Trophoblast cell (in vitro differentiated cells and primary cell): ENCODE results near the gene KCNIP4.
A peak's percentile ranks its signal among the peaks of the same experiment; 100 is the strongest.

ENCODE experiments used
- DNase-seq, 2 donors: peaks; one replicate each; pipeline ENCODE4 v3.0.0-alpha.2; 2016
- H2AFZ ChIP-seq: 2 replicates; pipeline ENCODE4 v1.6.1; 2013; ENCODE audit warnings: low read length, moderate library complexity, mild to moderate bottlenecking; ENCODE audit not compliant: insufficient read depth, poor library complexity
- H2AK5ac ChIP-seq: 2 replicates; pipeline ENCODE4 v1.6.1; 2013; ENCODE audit warnings: mild to moderate bottlenecking, low read length
- H2BK120ac ChIP-seq: 2 replicates; pipeline ENCODE4 v1.6.1; 2013; ENCODE audit warnings: low read length, mild to moderate bottlenecking, moderate library complexity; ENCODE audit not compliant: insufficient read depth, poor library complexity
- H2BK12ac ChIP-seq: 2 replicates; pipeline ENCODE4 v1.6.1; 2013; ENCODE audit warnings: mild to moderate bottlenecking, low read length, moderate library complexity
- H2BK5ac ChIP-seq: 2 replicates; pipeline ENCODE4 v1.6.1; 2013; ENCODE audit warnings: low read length, low read depth, moderate library complexity, mild to moderate bottlenecking; ENCODE audit not compliant: poor library complexity
- H3K14ac ChIP-seq: 2 replicates; pipeline ENCODE4 v1.6.1; 2013; ENCODE audit warnings: mild to moderate bottlenecking, low read length
- H3K18ac ChIP-seq: 2 replicates; pipeline ENCODE4 v1.6.1; 2013; ENCODE audit warnings: mild to moderate bottlenecking, low read length
- H3K23ac ChIP-seq: 2 replicates; pipeline ENCODE4 v1.6.1; 2013; ENCODE audit warnings: low read length
- H3K27ac ChIP-seq: 2 replicates; pipeline ENCODE4 v1.5.1; 2013; ENCODE audit warnings: low read depth, mild to moderate bottlenecking, inconsistent platforms, low read length, moderate library complexity
- H3K27me3 ChIP-seq: 2 replicates; pipeline ENCODE4 v1.6.1; 2013; ENCODE audit warnings: inconsistent platforms, mild to moderate bottlenecking, low read length, moderate library complexity; ENCODE audit not compliant: insufficient read depth
- H3K36me3 ChIP-seq, 2 experiments: 1 replicate in 1 of 2; 2 replicates in 1 of 2; pipeline ENCODE4 v1.6.1; 2013; ENCODE audit warnings: low read length in 2 of 2, mild to moderate bottlenecking in 2 of 2, moderate library complexity in 1 of 2; ENCODE audit not compliant: insufficient read depth in 2 of 2, control insufficient read depth in 1 of 2
- H3K4ac ChIP-seq: 2 replicates; pipeline ENCODE4 v1.6.1; 2013; ENCODE audit warnings: low read depth, mild to moderate bottlenecking, low read length, moderate library complexity
- H3K4me1 ChIP-seq, 2 experiments: 1 replicate in 1 of 2; 2 replicates in 1 of 2; pipeline ENCODE4 v1.6.1; 2013; ENCODE audit warnings: low read length in 2 of 2, mild to moderate bottlenecking in 2 of 2, moderate library complexity in 1 of 2; ENCODE audit not compliant: insufficient read depth in 2 of 2, control insufficient read depth in 1 of 2
- H3K4me2 ChIP-seq: 2 replicates; pipeline ENCODE4 v1.6.1; 2013; ENCODE audit warnings: inconsistent platforms, mild to moderate bottlenecking, low read length, moderate library complexity
- H3K4me3 ChIP-seq: 2 replicates; pipeline ENCODE4 v1.5.1; 2013; ENCODE audit warnings: mild to moderate bottlenecking, low read depth, low read length, inconsistent platforms
- H3K79me1 ChIP-seq: one replicate; pipeline ENCODE4 v1.6.1; 2013; ENCODE audit warnings: low read length
- H3K79me2 ChIP-seq: 2 replicates; pipeline ENCODE4 v1.6.1; 2013; ENCODE audit warnings: low read length, mild to moderate bottlenecking; ENCODE audit not compliant: control insufficient read depth, insufficient read depth, poor library complexity
- H3K9ac ChIP-seq: 2 replicates; pipeline ENCODE4 v1.6.1; 2013; ENCODE audit warnings: mild to moderate bottlenecking, low read length
- H3K9me3 ChIP-seq: 2 replicates; pipeline ENCODE4 v1.6.1; 2013; ENCODE audit warnings: low read depth, mild to moderate bottlenecking, control low read depth, inconsistent platforms, low read length; ENCODE audit not compliant: insufficient read depth
- H4K12ac ChIP-seq: 2 replicates; pipeline ENCODE4 v1.6.1; 2013; ENCODE audit warnings: low read depth, mild to moderate bottlenecking, low read length, moderate library complexity
- H4K8ac ChIP-seq: 2 replicates; pipeline ENCODE4 v1.6.1; 2013; ENCODE audit warnings: low read depth, mild to moderate bottlenecking, low read length, moderate library complexity
- H4K91ac ChIP-seq: one replicate; pipeline ENCODE4 v1.6.1; 2013; ENCODE audit warnings: low read depth, mild to moderate bottlenecking, low read length, moderate library complexity
- WGBS: extraction: QIAGEN DNeasy Blood & Tissue Kit; methylation state at CpG from one replicate; pipeline ENCODE4 v1.1.7; 2013; ENCODE audit warnings: missing lambda C conversion rate; ENCODE audit not compliant: insufficient read length, insufficient coverage; ENCODE audit errors: extremely low coverage; 5-methylcytosine and 5-hydroxymethylcytosine counted together

The KCNIP4 gene

GRCh38 chr4:21949073-21949457 lies 493 bp upstream of the KCNIP4 start:
- Histone ChIP-seq H3K27me3 (peaks cover 17% of the 10 kb centered on the region), H2AK5ac (no peak overlapping the region), H2AFZ (no peak overlapping the region), H3K18ac (no peak overlapping the region), H4K12ac (no peak overlapping the region), H2BK12ac (no peak overlapping the region), H2BK5ac (no peak overlapping the region), H3K9ac (no peak overlapping the region), H3K79me1 (no peaks in the 10 kb centered on the region), H3K36me3 (no peaks in the 10 kb centered on the region), H3K4me1 (peaks cover 0 to 7% of the 10 kb centered on the region in 2 experiments), H3K4me2 (peak overlapping the region; percentile 100), H3K14ac (no peak overlapping the region), H4K91ac (no peak overlapping the region), H3K23ac (no peak overlapping the region), H3K79me2 (no peaks in the 10 kb centered on the region), H2BK120ac (no peak overlapping the region), H4K8ac (no peak overlapping the region), H3K27ac (no peak overlapping the region), H3K9me3 (no peaks in the 10 kb centered on the region), H3K4ac (no peak overlapping the region), H3K4me3 (peak overlapping the region; percentile 74)
- no peak for DNase-seq
- WGBS, result no CpG with 5 or more reads among the region's 26 CpGs

- Histone ChIP-seq H2BK12ac (no peak overlapping the region), H3K14ac (no peak overlapping the region), H3K27ac (no peak overlapping the region), H4K91ac (no peak overlapping the region), H3K4me2 (peak overlapping the region; percentile 100), H2AFZ (no peak overlapping the region), H3K9ac (no peak overlapping the region), H3K79me1 (no peaks in the 10 kb centered on the region), H3K23ac (no peak overlapping the region), H4K12ac (no peak overlapping the region), H3K79me2 (no peaks in the 10 kb centered on the region), H2BK120ac (no peak overlapping the region), H2AK5ac (no peak overlapping the region), H2BK5ac (no peak overlapping the region), H3K4me3 (peak overlapping the region; percentile 74), H3K27me3 (peaks cover 17% of the 10 kb centered on the region), H3K4me1 (peaks cover 0 to 7% of the 10 kb centered on the region in 2 experiments), H3K36me3 (no peaks in the 10 kb centered on the region), H3K9me3 (no peaks in the 10 kb centered on the region), H3K4ac (no peak overlapping the region), H4K8ac (no peak overlapping the region), H3K18ac (no peak overlapping the region)
- WGBS, result no CpG with 5 or more reads among the region's 18 CpGs
- DNase-seq, result no peak
Observed at GRCh38 chr4:21947791-21948346, 703 bp downstream of the KCNIP4 start.

GRCh38 chr4:21946858-21947257 lies 1.7 kb downstream of the KCNIP4 start:
- H2AK5ac ChIP-seq, result no peak overlapping the region
- WGBS, result no CpG with 5 or more reads among the region's 6 CpGs
- H3K79me1 ChIP-seq, result no peaks in the 10 kb centered on the region
- no peak overlapping the region for H3K4me2 ChIP-seq
- no peak overlapping the region for H3K4me3 ChIP-seq
- no peaks in the 10 kb centered on the region for H3K36me3 ChIP-seq
- no peak for DNase-seq
- H2BK120ac ChIP-seq, result no peak overlapping the region
- no peak overlapping the region for H4K8ac ChIP-seq
- peaks cover 17% of the 10 kb centered on the region for H3K27me3 ChIP-seq
- no peak overlapping the region for H3K14ac ChIP-seq
- H3K9me3 ChIP-seq, result no peaks in the 10 kb centered on the region
- H2AFZ ChIP-seq, result no peak overlapping the region
- H3K4me1 ChIP-seq, result peaks cover 0 to 7% of the 10 kb centered on the region in 2 experiments
- no peak overlapping the region for H3K27ac ChIP-seq
- H3K4ac ChIP-seq, result no peak overlapping the region
- H3K18ac ChIP-seq, result no peak overlapping the region
- H2BK5ac ChIP-seq, result no peak overlapping the region
- no peak overlapping the region for H4K12ac ChIP-seq
- no peak overlapping the region for H2BK12ac ChIP-seq
- no peak overlapping the region for H3K9ac ChIP-seq
- no peak overlapping the region for H3K23ac ChIP-seq
- no peak overlapping the region for H4K91ac ChIP-seq
- no peaks in the 10 kb centered on the region for H3K79me2 ChIP-seq

- Histone ChIP-seq H3K4ac (no peak overlapping the region), H3K79me1 (no peaks in the 10 kb centered on the region), H3K9ac (no peak overlapping the region), H4K8ac (no peak overlapping the region), H3K18ac (no peak overlapping the region), H2BK12ac (no peak overlapping the region), H3K27me3 (no peaks in the 10 kb centered on the region), H4K12ac (no peak overlapping the region), H3K4me1 (no peaks in the 10 kb centered on the region), H3K4me2 (no peak overlapping the region), H2AK5ac (no peak overlapping the region), H4K91ac (no peak overlapping the region), H3K79me2 (no peaks in the 10 kb centered on the region), H3K4me3 (no peak overlapping the region), H2AFZ (no peak overlapping the region), H2BK120ac (no peak overlapping the region), H3K23ac (no peak overlapping the region), H3K36me3 (no peaks in the 10 kb centered on the region), H3K14ac (no peak overlapping the region), H3K27ac (no peak overlapping the region), H3K9me3 (no peaks in the 10 kb centered on the region), H2BK5ac (no peak overlapping the region)
- no peak for DNase-seq
- no CpG with 5 or more reads among the region's 3 CpGs for WGBS
Observed at GRCh38 chr4:21921526-21922180, 26.9 kb downstream of the KCNIP4 start.
